ENCODE data around the gene SORCS3. TPM values are rescaled to one million over a fixed set of nuclear protein-coding genes. Genes with fewer than 3 reads are reported as not detected.

SORCS3 gene
- total RNA-seq, 2 donors from 2014 or later: 4.3 TPM; not detected in 1

- no peak overlapping the region for H3K4me3 ChIP-seq
- no peak for DNase-seq (ENCODE audit: low spot score)
- intact Hi-C loops (cut with DNase I): no loop called here
- H3K27me3 ChIP-seq (replicated peaks; ENCODE audit: insufficient read depth): no peaks in the 10 kb centered on the region
- H3K4me1 ChIP-seq (replicated peaks): no peaks in the 10 kb centered on the region
- no peaks in the 10 kb centered on the region for H3K9me3 ChIP-seq
- no peak for TF ChIP-seq POLR2AphosphoS5 (IDR thresholded peaks at IDR 0.05)
- TF ChIP-seq CTCF (IDR thresholded peaks at IDR 0.05): no peak
- no peak for TF ChIP-seq POLR2A (IDR thresholded peaks at IDR 0.05)
- no peaks in the 10 kb centered on the region for H3K36me3 ChIP-seq
- no peak overlapping the region for H3K27ac ChIP-seq
- WGBS: 79% methylated on average over 3 of the region's 3 CpGs
Observed at GRCh38 chr10:104741127-104741526, 100.0 kb downstream of the SORCS3 start.

- no peaks in the 10 kb centered on the region for H3K27me3 ChIP-seq (replicated peaks; ENCODE audit: insufficient read depth)
- WGBS: 78% methylated on average over 1 of the region's 1 CpG
- no peaks in the 10 kb centered on the region for H3K9me3 ChIP-seq
- no peaks in the 10 kb centered on the region for H3K36me3 ChIP-seq
- H3K27ac ChIP-seq: no peak overlapping the region
- TF ChIP-seq CTCF (IDR thresholded peaks at IDR 0.05) (no peak), POLR2A (IDR thresholded peaks at IDR 0.05) (no peak), POLR2AphosphoS5 (IDR thresholded peaks at IDR 0.05) (no peak)
- no peaks in the 10 kb centered on the region for H3K4me1 ChIP-seq (replicated peaks)
- intact Hi-C loops (cut with DNase I): no loop called here
- DNase-seq (ENCODE audit: low spot score): no peak
- H3K4me3 ChIP-seq: no peak overlapping the region
Observed at GRCh38 chr10:104744052-104744451, 103.0 kb downstream of the SORCS3 start.

GRCh38 chr10:104750291-104750690, 109.2 kb downstream of the SORCS3 start:
- intact Hi-C loops (cut with DNase I): no loop called here
- Histone ChIP-seq H3K27ac (no peak overlapping the region), H3K27me3 (replicated peaks; ENCODE audit: insufficient read depth) (no peaks in the 10 kb centered on the region), H3K9me3 (no peaks in the 10 kb centered on the region), H3K4me1 (replicated peaks) (no peaks in the 10 kb centered on the region), H3K4me3 (no peak overlapping the region), H3K36me3 (no peaks in the 10 kb centered on the region)
- DNase-seq (ENCODE audit: low spot score): no peak
- 63% methylated on average over 2 of the region's 2 CpGs for WGBS
- no peak for TF ChIP-seq CTCF (IDR thresholded peaks at IDR 0.05)
- TF ChIP-seq POLR2A (IDR thresholded peaks at IDR 0.05): no peak
- no peak for TF ChIP-seq POLR2AphosphoS5 (IDR thresholded peaks at IDR 0.05)

GRCh38 chr10:104762793-104763192, 121.7 kb downstream of the SORCS3 start:
- no peak overlapping the region for H3K4me3 ChIP-seq
- no peak overlapping the region for H3K27ac ChIP-seq
- no peaks in the 10 kb centered on the region for H3K4me1 ChIP-seq (replicated peaks)
- DNase-seq (ENCODE audit: low spot score): no peak
- intact Hi-C loops (cut with DNase I): no loop called here
- no peaks in the 10 kb centered on the region for H3K9me3 ChIP-seq
- TF ChIP-seq POLR2A (IDR thresholded peaks at IDR 0.05) (no peak), POLR2AphosphoS5 (IDR thresholded peaks at IDR 0.05) (no peak), CTCF (IDR thresholded peaks at IDR 0.05) (no peak)
- 80% methylated on average over 4 of the region's 4 CpGs for WGBS
- H3K36me3 ChIP-seq: no peaks in the 10 kb centered on the region
- no peaks in the 10 kb centered on the region for H3K27me3 ChIP-seq (replicated peaks; ENCODE audit: insufficient read depth)

- TF ChIP-seq CTCF (IDR thresholded peaks at IDR 0.05) (no peak), POLR2A (IDR thresholded peaks at IDR 0.05) (no peak), POLR2AphosphoS5 (IDR thresholded peaks at IDR 0.05) (no peak)
- DNase-seq (ENCODE audit: low spot score): no peak
- no peaks in the 10 kb centered on the region for H3K9me3 ChIP-seq
- H3K27me3 ChIP-seq (replicated peaks; ENCODE audit: insufficient read depth): no peaks in the 10 kb centered on the region
- H3K27ac ChIP-seq: no peak overlapping the region
- H3K4me3 ChIP-seq: no peak overlapping the region
- intact Hi-C loops (cut with DNase I): no loop called here
- no peaks in the 10 kb centered on the region for H3K36me3 ChIP-seq
- 31% methylated on average over 2 of the region's 2 CpGs for WGBS
- no peaks in the 10 kb centered on the region for H3K4me1 ChIP-seq (replicated peaks)
Observed at GRCh38 chr10:104766341-104766740, 125.3 kb downstream of the SORCS3 start.
